ENCODE results near the gene VIPR1.

GRCh38 chr3:42463093-42463492, 39.4 kb upstream of the VIPR1 start:
- TF ChIP-seq POLR2A (IDR thresholded peaks at IDR 0.05) = no peak
- no peak for TF ChIP-seq CTCF (IDR thresholded peaks at IDR 0.05 in 4 of 5, conservative IDR thresholded peaks at IDR 0.05 in 1 of 5)
